HepG2 (cell line): ENCODE results near the gene CSPG5. TPM values are rescaled to one million over a fixed set of nuclear protein-coding genes. Genes with fewer than 3 reads are reported as not detected.

Experiments
- ATAC-seq: fragments of 200-7000 bp; cut with Tn5 transposase; 3 replicates; pipeline ENCODE4 v1.9.1; 2020; ENCODE audit warnings: mild to moderate bottlenecking, moderate library complexity
- BruUV-seq: library from RNA; stranded (reverse); fragments of 400-500 nt; replicated peaks from 2 replicates; lab custom pipeline; 2021; lab: Mats Ljungman, UMichigan
- CTCF ChIA-PET: fragments of 300-600 bp; formaldehyde crosslinking; extraction: SDS; loops from one replicate; lab custom pipeline; 2021; ENCODE audit warnings: low total read pairs, inconsistent platforms, low intra/inter-chr PET ratio; lab: Yijun Ruan, JAX
- POLR2A ChIA-PET: fragments of 350-600 bp; sonication (Branson Sonifier 250); formaldehyde crosslinking; loops from one replicate; lab custom pipeline; 2020; ENCODE audit warnings: antibody characterized with exemption, inconsistent platforms; lab: Yijun Ruan, JAX
- DNase-seq: peaks from one replicate; pipeline ENCODE4 v3.0.0-alpha.2; 2015; ENCODE audit warnings: low spot score
- FAIRE-seq: peaks from 3 replicates; lab custom pipeline; 2011; peaks lifted over from hg19 to GRCh38; lab: Jason Lieb, UNC
- H2AFZ ChIP-seq: one replicate; pipeline ENCODE4 v1.6.1; 2011; ENCODE audit warnings: low read length, inconsistent platforms
- H3K27ac ChIP-seq: fragments of 300-600 bp; 3 replicates; pipeline ENCODE4 v1.8.0; 2011; ENCODE audit warnings: mixed run types, mild to moderate bottlenecking, mixed read lengths, low read length, inconsistent platforms; ENCODE audit not compliant: insufficient read depth; ENCODE audit errors: extremely low read length
- H3K27me3 ChIP-seq, 2 experiments: fragments of 200-600 bp in 1 of 2; 2 replicates in 1 of 2; 3 replicates in 1 of 2; pipeline versions ENCODE4 v1.6.0 to v1.8.0; 2011; ENCODE audit warnings: low read length in 2 of 2, mild to moderate bottlenecking in 2 of 2, moderate library complexity in 2 of 2, inconsistent platforms in 1 of 2; ENCODE audit not compliant: insufficient read depth in 2 of 2, control insufficient read depth in 1 of 2
- H3K36me3 ChIP-seq, 2 experiments: fragments of 200-600 bp in 1 of 2; replicated peaks in 1 of 2; 2 replicates in 1 of 2; 3 replicates in 1 of 2; pipeline versions ENCODE4 v1.5.1 to v1.8.0; 2011; ENCODE audit warnings: low read length in 2 of 2, inconsistent platforms in 1 of 2; ENCODE audit not compliant: insufficient read depth in 2 of 2, control insufficient read depth in 1 of 2
- H3K4me1 ChIP-seq: 2 replicates; pipeline ENCODE4 v1.5.1; 2012; ENCODE audit warnings: low read length, inconsistent platforms; ENCODE audit not compliant: insufficient read depth
- H3K4me2 ChIP-seq: 2 replicates; pipeline ENCODE4 v1.6.0; 2011; ENCODE audit warnings: low read depth, low read length, inconsistent platforms
- H3K4me3 ChIP-seq, 3 experiments: fragments of 200-600 bp in 1 of 3; sonication (generic), shearing (Covaris generic) in 1 of 3; replicated peaks in 1 of 3; 2 replicates each; pipeline ENCODE4 v1.5.1; 2011 to 2016; ENCODE audit warnings: low read length in 3 of 3, inconsistent platforms in 2 of 3, low read depth in 2 of 3, mild to moderate bottlenecking in 2 of 3, control low read depth in 1 of 3, mixed read lengths in 1 of 3; ENCODE audit not compliant: insufficient read depth in 1 of 3
- H3K79me2 ChIP-seq: one replicate; pipeline ENCODE4 v1.6.1; 2011; ENCODE audit warnings: low read length, inconsistent platforms; ENCODE audit not compliant: insufficient read depth
- H3K9ac ChIP-seq: 2 replicates; pipeline ENCODE4 v1.6.0; 2011; ENCODE audit warnings: mild to moderate bottlenecking, low read depth, low read length, inconsistent platforms; ENCODE audit not compliant: insufficient read depth
- H3K9me3 ChIP-seq: 2 replicates; pipeline ENCODE4 v1.5.1; 2012; ENCODE audit warnings: mild to moderate bottlenecking, low read length
- H4K20me1 ChIP-seq: 2 replicates; pipeline ENCODE4 v1.6.0; 2011; ENCODE audit warnings: inconsistent platforms, mild to moderate bottlenecking, low read length, moderate library complexity; ENCODE audit not compliant: insufficient read depth
- ATRX ChIP-seq: sonication (generic); formaldehyde crosslinking; IDR thresholded peaks from 2 replicates; pipeline ENCODE4 v1.4.0; 2020; ENCODE audit warnings: missing genetic modification reagents, borderline replicate concordance
- DNMT3B ChIP-seq: conservative IDR thresholded peaks from 2 replicates; pipeline ENCODE4 v1.6.1; 2016; ENCODE audit warnings: missing biosample characterization, control low read depth
- GMEB2 ChIP-seq: IDR thresholded peaks from 2 replicates; pipeline ENCODE4 v1.6.1; 2016; ENCODE audit warnings: missing biosample characterization, missing genetic modification reagents, low read depth
- GPBP1L1 ChIP-seq: sonication (generic); formaldehyde crosslinking; IDR thresholded peaks from 2 replicates; pipeline ENCODE4 v1.5.0; 2020; ENCODE audit warnings: mild to moderate bottlenecking, missing genetic modification reagents
- HOXD1 ChIP-seq: sonication (generic); formaldehyde crosslinking; IDR thresholded peaks from 2 replicates; pipeline ENCODE4 v1.5.0; 2020; ENCODE audit warnings: missing genetic modification reagents
- IKZF1 ChIP-seq: fragments of 450-650 bp; IDR thresholded peaks from 2 replicates; pipeline ENCODE4 v1.7.1; 2016
- JDP2 ChIP-seq: sonication (generic); formaldehyde crosslinking; IDR thresholded peaks from 2 replicates; pipeline ENCODE4 v1.8.1; 2022; ENCODE audit warnings: missing genetic modification reagents, borderline replicate concordance
- MBD4 ChIP-seq: IDR thresholded peaks from 2 replicates; pipeline ENCODE4 v1.6.1; 2012; ENCODE audit warnings: low read length, inconsistent platforms, borderline replicate concordance
- NFE2L1 ChIP-seq: sonication (generic); formaldehyde crosslinking; IDR thresholded peaks from 2 replicates; pipeline ENCODE4 v1.4.0; 2020; ENCODE audit warnings: missing genetic modification reagents, mild to moderate bottlenecking, borderline replicate concordance
- SSRP1 ChIP-seq: IDR thresholded peaks from 2 replicates; pipeline ENCODE4 v1.6.1; 2016; ENCODE audit warnings: control low read depth
- TAF15 ChIP-seq: fragments of 200-400 bp; formaldehyde crosslinking; IDR thresholded peaks from one replicate; pipeline ENCODE4 v1.6.1; 2018; ENCODE audit warnings: mild to moderate bottlenecking, low read depth, low read length; ENCODE audit not compliant: poor library complexity, severe bottlenecking
- ZKSCAN1 ChIP-seq: fragments of 150-350 bp; IDR thresholded peaks from 2 replicates; pipeline ENCODE4 v1.6.1; 2014; ENCODE audit warnings: low read length
- ZNF12 ChIP-seq: sonication (generic); formaldehyde crosslinking; IDR thresholded peaks from 2 replicates; pipeline ENCODE4 v1.5.0; 2020; ENCODE audit warnings: missing genetic modification reagents
- ZNF720 ChIP-seq: sonication (generic); formaldehyde crosslinking; IDR thresholded peaks from 2 replicates; pipeline ENCODE4 v1.4.0; 2020; ENCODE audit warnings: missing genetic modification reagents
- WGBS: methylation state at CpG from one replicate; pipeline ENCODE4 v1.1.6; 2017; ENCODE audit warnings: low lambda C conversion rate; 5-methylcytosine and 5-hydroxymethylcytosine counted together
- in situ Hi-C: cut with HindIII; loops from 2 replicates; pipeline ENCODE4 v1.10.0; 2017; ENCODE audit warnings: low pct_unique_long_range_greater_than_20kb; ENCODE audit not compliant: extremely low pct_ligation_motif_present
- intact Hi-C: fragments of 100-400 bp; cut with micrococcal nuclease; formaldehyde crosslinking; loops from one replicate; pipeline ENCODE4 v1.10.0; 2022; ENCODE audit not compliant: unreplicated experiment
- polyA plus RNA-seq, 8 experiments: library from polyadenylated mRNA; depleted of rRNA in 3 of 8; stranded (reverse) in 7 of 8; unstranded in 1 of 8; fragments of >200 nt; fragmentation: Illumina TruSeq in 4 of 8; extraction: Trizol in 4 of 8; gene quantifications; 2 replicates each; pipeline versions ENCODE4 v1.2.1 to v1.2.3, GENCODE V29; 2011 to 2016; ENCODE audit warnings: low read depth in 4 of 8, missing spikeins in 1 of 8, mixed read lengths in 1 of 8; ENCODE audit not compliant: insufficient read depth in 1 of 8
- total RNA-seq, 5 experiments: library from RNA; depleted of rRNA; stranded (reverse); fragments of >200 nt; fragmentation: Illumina TruSeq; extraction: Trizol; gene quantifications; 2 replicates each; pipeline ENCODE4 v1.2.3, GENCODE V29; 2016; ENCODE audit warnings: low read depth in 1 of 5
- TF ChIP-seq, protein P1 (sequence below): sonication (generic); formaldehyde crosslinking; IDR thresholded peaks from 2 replicates; pipeline ENCODE4 v1.4.0; 2020; ENCODE audit warnings: missing genetic modification reagents, borderline replicate concordance
- TF ChIP-seq, protein P2 (sequence below): sonication (generic); formaldehyde crosslinking; IDR thresholded peaks from 2 replicates; pipeline ENCODE4 v1.5.0; 2020; ENCODE audit warnings: missing genetic modification reagents

Gene CSPG5
- total and polyA plus RNA-seq, 2 of the 13 experiments (the other 11 are each of a cell fraction or from before 2014, with no cell fraction given) = 0.07 to 0.15 TPM

DNA sequence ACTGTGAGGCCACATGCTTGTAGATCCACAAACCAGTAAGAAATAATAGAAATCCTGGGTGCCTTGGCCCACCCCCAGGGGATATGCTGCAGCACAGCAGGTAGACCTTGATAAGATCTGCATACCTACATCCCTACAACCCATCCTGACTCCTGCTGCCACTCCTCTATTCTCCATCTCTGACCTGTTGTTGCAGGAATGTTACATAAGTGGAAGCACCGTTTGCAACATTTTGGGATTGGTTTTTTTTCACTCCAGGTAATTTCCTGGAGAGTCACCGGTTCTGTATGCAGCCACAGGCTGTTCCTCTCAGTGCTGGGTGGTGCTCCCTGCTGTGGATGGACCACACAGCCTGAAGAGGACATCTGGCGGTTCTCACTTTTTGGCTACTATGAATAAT is 16.1 kb upstream of the CSPG5 start:
- Histone ChIP-seq H4K20me1 (no peaks in the 10 kb centered on the region), H3K36me3 (peaks cover 18 to 69% of the 10 kb centered on the region in 2 experiments), H3K27ac (no peak overlapping the region), H3K9me3 (no peaks in the 10 kb centered on the region), H3K4me2 (no peak overlapping the region), H3K27me3 (no peaks in the 10 kb centered on the region), H3K79me2 (no peaks in the 10 kb centered on the region), H3K4me1 (no peaks in the 10 kb centered on the region), H3K4me3 (no peak overlapping the region), H3K9ac (no peak overlapping the region), H2AFZ (no peak overlapping the region)
- DNase-seq = no peak
- POLR2A ChIA-PET = no interaction called here
- CTCF ChIA-PET = no interaction called here
- no peak for ATAC-seq
- in situ Hi-C loops = no loop called here
- intact Hi-C loops = no loop called here
- no peak for TF ChIP-seq JDP2 (CRISPR knock-in tag)
- no peak for TF ChIP-seq GPBP1L1 (CRISPR knock-in tag)
- TF ChIP-seq, protein P1, sequence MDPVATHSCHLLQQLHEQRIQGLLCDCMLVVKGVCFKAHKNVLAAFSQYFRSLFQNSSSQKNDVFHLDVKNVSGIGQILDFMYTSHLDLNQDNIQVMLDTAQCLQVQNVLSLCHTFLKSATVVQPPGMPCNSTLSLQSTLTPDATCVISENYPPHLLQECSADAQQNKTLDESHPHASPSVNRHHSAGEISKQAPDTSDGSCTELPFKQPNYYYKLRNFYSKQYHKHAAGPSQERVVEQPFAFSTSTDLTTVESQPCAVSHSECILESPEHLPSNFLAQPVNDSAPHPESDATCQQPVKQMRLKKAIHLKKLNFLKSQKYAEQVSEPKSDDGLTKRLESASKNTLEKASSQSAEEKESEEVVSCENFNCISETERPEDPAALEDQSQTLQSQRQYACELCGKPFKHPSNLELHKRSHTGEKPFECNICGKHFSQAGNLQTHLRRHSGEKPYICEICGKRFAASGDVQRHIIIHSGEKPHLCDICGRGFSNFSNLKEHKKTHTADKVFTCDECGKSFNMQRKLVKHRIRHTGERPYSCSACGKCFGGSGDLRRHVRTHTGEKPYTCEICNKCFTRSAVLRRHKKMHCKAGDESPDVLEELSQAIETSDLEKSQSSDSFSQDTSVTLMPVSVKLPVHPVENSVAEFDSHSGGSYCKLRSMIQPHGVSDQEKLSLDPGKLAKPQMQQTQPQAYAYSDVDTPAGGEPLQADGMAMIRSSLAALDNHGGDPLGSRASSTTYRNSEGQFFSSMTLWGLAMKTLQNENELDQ (CRISPR knock-in tag) = no peak
- no peak for TF ChIP-seq NFE2L1 (CRISPR knock-in tag)
- TF ChIP-seq ZNF12 (CRISPR knock-in tag) = no peak
- no peak for TF ChIP-seq MBD4
- no peak for TF ChIP-seq GMEB2 (CRISPR knock-in tag)
- TF ChIP-seq, protein P2, sequence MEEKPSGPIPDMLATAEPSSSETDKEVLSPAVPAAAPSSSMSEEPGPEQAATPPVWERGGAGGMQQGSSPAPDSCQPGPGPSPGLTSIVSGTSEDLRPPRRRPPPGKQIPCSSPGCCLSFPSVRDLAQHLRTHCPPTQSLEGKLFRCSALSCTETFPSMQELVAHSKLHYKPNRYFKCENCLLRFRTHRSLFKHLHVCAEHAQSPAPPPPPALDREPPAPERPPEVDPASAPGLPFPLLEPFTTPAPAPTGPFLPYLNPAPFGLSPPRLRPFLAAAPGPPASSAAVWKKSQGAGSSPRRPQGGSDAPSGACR (CRISPR knock-in tag) = no peak
- TF ChIP-seq ZKSCAN1 = no peak
- no peak for TF ChIP-seq ZNF720
- no peak for TF ChIP-seq IKZF1
- no peak for TF ChIP-seq TAF15
- no peak for TF ChIP-seq HOXD1 (CRISPR knock-in tag)
- no peak for TF ChIP-seq ATRX (CRISPR knock-in tag)
- TF ChIP-seq DNMT3B (CRISPR knock-in tag) = no peak
- TF ChIP-seq SSRP1 (CRISPR knock-in tag) = no peak
- no TSS peak for BruUV-seq
- no peak for FAIRE-seq
- WGBS = 81% methylated on average over 3 of the region's 3 CpGs
